Gastrocnemius medialis (tissue), 4 donors: ENCODE data around the gene TIMP1. TPM values are rescaled to one million over a fixed set of nuclear protein-coding genes. Genes with fewer than 3 reads are reported as not detected.

Source experiments
- ATAC-seq, 2 donors: fragments of 150-250 bp; one replicate each; pipeline ENCODE4 v1.9.1; 2016
- DNase-seq, 2 donors: peaks; one replicate each; pipeline ENCODE4 v3.0.0-alpha.2; 2019
- H3K27ac ChIP-seq, 4 donors: fragments of 200-600 bp; sonication (generic); 1 replicate in 1 of 4; 2 replicates in 3 of 4; pipeline ENCODE4 v1.5.1; 2016 to 2018; ENCODE audit warnings: mild to moderate bottlenecking in 2 of 4, moderate library complexity in 1 of 4
- H3K27me3 ChIP-seq, 3 donors: fragments of 200-600 bp; sonication (generic) in 2 of 3; 1 replicate in 1 of 3; 2 replicates in 2 of 3; pipeline versions ENCODE4 v1.5.1 to v1.6.0; 2016 to 2019; ENCODE audit warnings: mild to moderate bottlenecking in 1 of 3, moderate library complexity in 1 of 3
- H3K36me3 ChIP-seq, 2 donors: fragments of 200-600 bp; sonication (generic) in 1 of 2; one replicate each; pipeline ENCODE4 v1.5.1; 2017 to 2018
- H3K4me1 ChIP-seq, 2 donors: fragments of 200-600 bp; sonication (generic) in 1 of 2; one replicate each; pipeline ENCODE4 v1.5.1; 2016 to 2017; ENCODE audit warnings: mild to moderate bottlenecking in 2 of 2
- H3K4me3 ChIP-seq, 4 donors: fragments of 200-600 bp; sonication (generic) in 3 of 4; 1 replicate in 1 of 4; 2 replicates in 3 of 4; pipeline ENCODE4 v1.5.1; 2016 to 2019; ENCODE audit warnings: mild to moderate bottlenecking in 2 of 4
- H3K9me3 ChIP-seq, 3 donors: fragments of 200-600 bp; sonication (generic) in 2 of 3; 1 replicate in 1 of 3; 2 replicates in 2 of 3; pipeline ENCODE4 v1.5.1; 2016 to 2019
- CTCF ChIP-seq, 5 experiments: fragments of 450-650 bp in 3 of 5; fragments of 200-600 bp in 2 of 5; sonication (generic) in 2 of 5; IDR thresholded peaks in 4 of 5; conservative IDR thresholded peaks in 1 of 5; 1 replicate in 4 of 5; 2 replicates in 1 of 5; pipeline ENCODE4 v1.5.1; 2016 to 2019; ENCODE audit warnings: antibody characterized with exemption in 5 of 5, mild to moderate bottlenecking in 3 of 5, moderate library complexity in 3 of 5
- POLR2A ChIP-seq, 2 donors: fragments of 450-650 bp; IDR thresholded peaks; one replicate each; pipeline ENCODE4 v1.6.1; 2017; ENCODE audit warnings: antibody characterized with exemption in 2 of 2, mild to moderate bottlenecking in 2 of 2, moderate library complexity in 2 of 2
- in situ Hi-C, 4 donors: fragments of 200-750 bp; cut with MboI; loops; one replicate each; pipeline versions ENCODE4 v1.15.0 to v1.8.0; 2017; ENCODE audit warnings: low sequenced_read_pairs in 4 of 4
- intact Hi-C: fragments of 100-400 bp; cut with DNase I; formaldehyde crosslinking; loops from one replicate; pipeline ENCODE4 v1.15.1; 2023; ENCODE audit warnings: low total_unique reads
- total RNA-seq, 4 donors: library from RNA; depleted of rRNA; stranded (reverse); fragments of >200 nt; gene quantifications; one replicate each; pipeline versions ENCODE4 v1.1.0 to v1.2.3, GENCODE V29; 2016

Gene TIMP1
- total RNA-seq, 4 donors from 2014 or later: 15.8 to 94.8 (median 47.1) TPM

- H3K36me3 ChIP-seq: no peaks in the 10 kb centered on the region
- H3K27ac ChIP-seq: no peak overlapping the region
- DNase-seq (no peak), ATAC-seq (no peak)
- in situ Hi-C loops (no loop called here), intact Hi-C loops (no loop called here)
- H3K27me3 ChIP-seq: no peaks in the 10 kb centered on the region
- no peak overlapping the region for H3K4me3 ChIP-seq
- TF ChIP-seq POLR2A (IDR thresholded peaks at IDR 0.05): no peak
- no peak for TF ChIP-seq CTCF (IDR thresholded peaks at IDR 0.05 in 4 of 5, conservative IDR thresholded peaks at IDR 0.05 in 1 of 5)
- H3K4me1 ChIP-seq: no peaks in the 10 kb centered on the region
- H3K9me3 ChIP-seq: no peaks in the 10 kb centered on the region
Measured at GRCh38 chrX:47578692-47579091, 3.5 kb upstream of the TIMP1 start.

- no peak overlapping the region for H3K27ac ChIP-seq
- H3K9me3 ChIP-seq: no peaks in the 10 kb centered on the region
- intact Hi-C loops (no loop called here), in situ Hi-C loops (no loop called here)
- TF ChIP-seq CTCF (IDR thresholded peaks at IDR 0.05 in 4 of 5, conservative IDR thresholded peaks at IDR 0.05 in 1 of 5) (no peak), POLR2A (IDR thresholded peaks at IDR 0.05) (no peak)
- H3K4me1 ChIP-seq: no peaks in the 10 kb centered on the region
- no peaks in the 10 kb centered on the region for H3K36me3 ChIP-seq
- ATAC-seq (no peak), DNase-seq (no peak)
- no peak overlapping the region for H3K4me3 ChIP-seq
- H3K27me3 ChIP-seq: no peaks in the 10 kb centered on the region
Measured at GRCh38 chrX:47579537-47579936, 2.7 kb upstream of the TIMP1 start.

GRCh38 chrX:47583240-47583861 is 1.1 kb downstream of the TIMP1 start:
- Histone ChIP-seq H3K27me3 (no peaks in the 10 kb centered on the region), H3K27ac (peak overlapping the region in 2 of 4 donors; percentile 23 to 62), H3K36me3 (no peaks in the 10 kb centered on the region), H3K9me3 (no peaks in the 10 kb centered on the region), H3K4me1 (no peaks in the 10 kb centered on the region), H3K4me3 (no peak overlapping the region)
- in situ Hi-C loops (no loop called here), intact Hi-C loops (no loop called here)
- no peak for DNase-seq
- no peak for ATAC-seq
- TF ChIP-seq CTCF (IDR thresholded peaks at IDR 0.05 in 4 of 5, conservative IDR thresholded peaks at IDR 0.05 in 1 of 5) (no peak), POLR2A (IDR thresholded peaks at IDR 0.05) (no peak)

- no peak overlapping the region for H3K27ac ChIP-seq
- intact Hi-C loops (no loop called here), in situ Hi-C loops (no loop called here)
- H3K36me3 ChIP-seq: no peaks in the 10 kb centered on the region
- no peak for DNase-seq
- no peaks in the 10 kb centered on the region for H3K27me3 ChIP-seq
- no peaks in the 10 kb centered on the region for H3K4me1 ChIP-seq
- ATAC-seq: no peak
- no peak overlapping the region for H3K4me3 ChIP-seq
- no peak for TF ChIP-seq CTCF (IDR thresholded peaks at IDR 0.05 in 4 of 5, conservative IDR thresholded peaks at IDR 0.05 in 1 of 5)
- TF ChIP-seq POLR2A (IDR thresholded peaks at IDR 0.05): no peak
- H3K9me3 ChIP-seq: no peaks in the 10 kb centered on the region
Measured at GRCh38 chrX:47584714-47585113, 2.5 kb downstream of the TIMP1 start.

GRCh38 chrX:47585273-47585672 is 3.0 kb downstream of the TIMP1 start:
- ATAC-seq (no peak), DNase-seq (no peak)
- no peak for TF ChIP-seq POLR2A (IDR thresholded peaks at IDR 0.05)
- no peak for TF ChIP-seq CTCF (IDR thresholded peaks at IDR 0.05 in 4 of 5, conservative IDR thresholded peaks at IDR 0.05 in 1 of 5)

More at GRCh38 chrX:47585273-47585672, 3.0 kb downstream of the TIMP1 start:
- Histone ChIP-seq H3K27ac (no peak overlapping the region), H3K9me3 (no peaks in the 10 kb centered on the region), H3K4me1 (no peaks in the 10 kb centered on the region), H3K27me3 (no peaks in the 10 kb centered on the region), H3K36me3 (no peaks in the 10 kb centered on the region), H3K4me3 (no peak overlapping the region)
- intact Hi-C loops: no loop called here
- in situ Hi-C loops: no loop called here
